HL-60 (cell line): ENCODE results near the gene MAD1L1.

Experiments used
- DNase-seq, 2 experiments: peaks; one replicate each; pipeline ENCODE4 v3.0.0-alpha.2; 2010 to 2020; ENCODE audit warnings: low read depth in 1 of 2, low spot score in 1 of 2
- H3K27ac ChIP-seq: fragments of 250-450 bp; sonication (Bioruptor Pico); replicated peaks from 2 replicates; pipeline ENCODE4 v1.5.1; 2020; ENCODE audit warnings: mild to moderate bottlenecking, moderate library complexity
- H3K27me3 ChIP-seq: fragments of 250-450 bp; sonication (Bioruptor Pico); 2 replicates; pipeline ENCODE4 v1.5.1; 2021; ENCODE audit warnings: mild to moderate bottlenecking, moderate library complexity; ENCODE audit not compliant: insufficient read depth, poor library complexity, severe bottlenecking
- H3K4me3 ChIP-seq: replicated peaks from 2 replicates; pipeline ENCODE4 v1.5.1; 2011; ENCODE audit warnings: mild to moderate bottlenecking, control low read depth, low read length; ENCODE audit not compliant: insufficient read depth
- GABPA ChIP-seq: IDR thresholded peaks from 2 replicates; pipeline ENCODE4 v1.6.1; 2012; ENCODE audit warnings: low read depth
- POLR2AphosphoS5 ChIP-seq: IDR thresholded peaks from 2 replicates; pipeline ENCODE4 v1.6.1; 2012; ENCODE audit warnings: low read depth
- SPI1 ChIP-seq: IDR thresholded peaks from 2 replicates; pipeline ENCODE4 v1.6.1; 2012; ENCODE audit warnings: low read depth, mild to moderate bottlenecking, borderline replicate concordance
- TF ChIP-seq, protein P1 (sequence below): IDR thresholded peaks from one replicate; pipeline ENCODE4 v1.5.1; 2011; ENCODE audit warnings: low read length, control low read depth, inconsistent platforms; ENCODE audit not compliant: insufficient read depth
- TF ChIP-seq, protein P2 (sequence below): IDR thresholded peaks from 2 replicates; pipeline ENCODE4 v1.6.1; 2012; ENCODE audit warnings: low read depth; ENCODE audit not compliant: insufficient replicate concordance

MAD1L1 gene

DNA sequence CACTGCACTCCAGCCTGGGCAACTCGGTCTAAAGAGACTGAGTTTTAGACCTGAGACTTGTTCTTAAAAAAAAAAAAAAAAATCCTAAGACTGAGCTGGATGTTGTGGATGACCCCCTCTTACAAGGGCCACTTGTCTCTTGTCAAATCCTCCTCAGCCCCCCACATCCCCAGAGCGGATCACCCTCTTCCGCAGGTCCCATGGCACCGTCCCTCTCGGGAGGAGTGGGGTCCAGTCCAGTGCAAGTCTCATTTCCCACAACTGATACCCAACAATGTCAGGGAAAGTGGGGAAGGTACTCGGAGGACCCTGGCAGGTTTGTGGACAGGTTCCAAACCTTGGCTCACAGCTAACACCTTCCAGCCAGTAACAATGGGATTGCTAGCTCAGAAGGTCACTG lies 462.4 kb downstream of the MAD1L1 start:
- Histone ChIP-seq H3K4me3 (no peak overlapping the region), H3K27me3 (no peaks in the 10 kb centered on the region), H3K27ac (no peak overlapping the region)
- TF ChIP-seq, protein P1, sequence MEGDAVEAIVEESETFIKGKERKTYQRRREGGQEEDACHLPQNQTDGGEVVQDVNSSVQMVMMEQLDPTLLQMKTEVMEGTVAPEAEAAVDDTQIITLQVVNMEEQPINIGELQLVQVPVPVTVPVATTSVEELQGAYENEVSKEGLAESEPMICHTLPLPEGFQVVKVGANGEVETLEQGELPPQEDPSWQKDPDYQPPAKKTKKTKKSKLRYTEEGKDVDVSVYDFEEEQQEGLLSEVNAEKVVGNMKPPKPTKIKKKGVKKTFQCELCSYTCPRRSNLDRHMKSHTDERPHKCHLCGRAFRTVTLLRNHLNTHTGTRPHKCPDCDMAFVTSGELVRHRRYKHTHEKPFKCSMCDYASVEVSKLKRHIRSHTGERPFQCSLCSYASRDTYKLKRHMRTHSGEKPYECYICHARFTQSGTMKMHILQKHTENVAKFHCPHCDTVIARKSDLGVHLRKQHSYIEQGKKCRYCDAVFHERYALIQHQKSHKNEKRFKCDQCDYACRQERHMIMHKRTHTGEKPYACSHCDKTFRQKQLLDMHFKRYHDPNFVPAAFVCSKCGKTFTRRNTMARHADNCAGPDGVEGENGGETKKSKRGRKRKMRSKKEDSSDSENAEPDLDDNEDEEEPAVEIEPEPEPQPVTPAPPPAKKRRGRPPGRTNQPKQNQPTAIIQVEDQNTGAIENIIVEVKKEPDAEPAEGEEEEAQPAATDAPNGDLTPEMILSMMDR = no peak
- TF ChIP-seq, protein P2, sequence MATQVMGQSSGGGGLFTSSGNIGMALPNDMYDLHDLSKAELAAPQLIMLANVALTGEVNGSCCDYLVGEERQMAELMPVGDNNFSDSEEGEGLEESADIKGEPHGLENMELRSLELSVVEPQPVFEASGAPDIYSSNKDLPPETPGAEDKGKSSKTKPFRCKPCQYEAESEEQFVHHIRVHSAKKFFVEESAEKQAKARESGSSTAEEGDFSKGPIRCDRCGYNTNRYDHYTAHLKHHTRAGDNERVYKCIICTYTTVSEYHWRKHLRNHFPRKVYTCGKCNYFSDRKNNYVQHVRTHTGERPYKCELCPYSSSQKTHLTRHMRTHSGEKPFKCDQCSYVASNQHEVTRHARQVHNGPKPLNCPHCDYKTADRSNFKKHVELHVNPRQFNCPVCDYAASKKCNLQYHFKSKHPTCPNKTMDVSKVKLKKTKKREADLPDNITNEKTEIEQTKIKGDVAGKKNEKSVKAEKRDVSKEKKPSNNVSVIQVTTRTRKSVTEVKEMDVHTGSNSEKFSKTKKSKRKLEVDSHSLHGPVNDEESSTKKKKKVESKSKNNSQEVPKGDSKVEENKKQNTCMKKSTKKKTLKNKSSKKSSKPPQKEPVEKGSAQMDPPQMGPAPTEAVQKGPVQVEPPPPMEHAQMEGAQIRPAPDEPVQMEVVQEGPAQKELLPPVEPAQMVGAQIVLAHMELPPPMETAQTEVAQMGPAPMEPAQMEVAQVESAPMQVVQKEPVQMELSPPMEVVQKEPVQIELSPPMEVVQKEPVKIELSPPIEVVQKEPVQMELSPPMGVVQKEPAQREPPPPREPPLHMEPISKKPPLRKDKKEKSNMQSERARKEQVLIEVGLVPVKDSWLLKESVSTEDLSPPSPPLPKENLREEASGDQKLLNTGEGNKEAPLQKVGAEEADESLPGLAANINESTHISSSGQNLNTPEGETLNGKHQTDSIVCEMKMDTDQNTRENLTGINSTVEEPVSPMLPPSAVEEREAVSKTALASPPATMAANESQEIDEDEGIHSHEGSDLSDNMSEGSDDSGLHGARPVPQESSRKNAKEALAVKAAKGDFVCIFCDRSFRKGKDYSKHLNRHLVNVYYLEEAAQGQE = no peak
- no peak for DNase-seq

DNA sequence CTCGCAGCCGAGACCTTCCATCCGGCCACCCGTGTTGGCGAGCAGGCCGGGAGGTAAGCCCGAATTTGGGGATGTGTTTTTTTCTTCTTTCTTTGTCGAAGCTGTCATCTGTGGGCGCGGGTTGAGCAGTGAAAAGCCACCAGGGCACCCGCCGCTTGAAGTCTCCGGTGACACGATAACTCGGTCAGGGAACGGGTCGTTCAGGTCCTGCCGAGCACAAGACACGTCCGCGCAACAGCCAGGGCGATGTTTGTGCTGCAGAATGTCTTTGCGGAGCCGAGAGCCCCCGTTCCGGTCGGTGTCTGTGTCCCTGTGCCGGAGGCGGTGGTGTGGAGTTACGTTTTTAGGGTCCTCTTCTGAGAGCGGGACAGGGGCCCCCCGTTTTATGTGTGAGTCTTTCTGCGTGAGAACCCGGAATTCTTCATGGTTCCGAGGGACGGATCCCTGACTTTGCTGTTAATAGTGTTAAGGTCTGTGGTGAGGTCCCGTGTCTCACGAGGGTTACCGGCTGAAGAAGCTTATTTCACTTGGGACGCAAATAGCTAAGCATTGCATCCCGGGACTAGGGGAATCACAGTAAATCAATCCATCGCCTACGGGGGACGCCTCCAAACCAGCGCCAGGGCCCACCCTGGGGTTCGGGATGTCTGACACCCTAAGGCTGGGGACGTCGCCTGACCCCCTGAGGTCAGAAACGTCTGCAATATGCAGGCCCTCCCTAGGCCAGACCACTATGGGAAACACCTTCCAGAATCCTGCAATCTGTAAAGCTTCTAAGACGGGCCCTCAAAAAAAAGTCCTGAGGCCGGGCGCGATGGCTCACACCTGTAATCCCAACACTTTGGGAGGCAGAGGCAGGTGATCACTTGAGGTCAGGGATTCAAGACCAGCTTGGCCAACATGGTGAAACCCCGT lies 463.2 kb downstream of the MAD1L1 start:
- Histone ChIP-seq H3K4me3 (no peak overlapping the region), H3K27ac (no peak overlapping the region), H3K27me3 (no peaks in the 10 kb centered on the region)
- no peak for TF ChIP-seq GABPA
- TF ChIP-seq, protein P2 = no peak
- TF ChIP-seq, protein P1 = no peak
- TF ChIP-seq POLR2AphosphoS5 = no peak
- TF ChIP-seq SPI1 = no peak
- no peak for DNase-seq

DNA sequence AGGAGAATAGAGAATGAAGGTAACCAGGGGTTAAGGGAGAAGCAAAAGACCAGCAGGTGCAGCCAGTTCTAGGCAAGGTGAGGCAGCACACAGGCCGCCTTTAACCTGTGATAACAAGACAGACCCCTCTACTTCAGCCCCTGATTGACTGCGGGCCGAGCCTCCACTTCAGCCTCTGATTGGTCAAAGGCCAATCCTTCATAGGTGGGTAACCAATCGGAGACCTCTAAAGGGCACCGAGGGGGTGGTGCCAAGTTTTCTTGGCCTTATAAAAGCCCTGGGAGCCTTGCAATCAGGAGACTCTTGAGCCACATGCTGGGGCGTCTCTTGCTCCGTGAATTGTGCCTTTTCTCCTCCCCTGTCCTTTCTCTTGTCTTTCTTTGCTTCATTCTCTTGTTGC lies 463.9 kb downstream of the MAD1L1 start:
- DNase-seq = no peak
- H3K27me3 ChIP-seq = no peaks in the 10 kb centered on the region
- TF ChIP-seq, protein P2 = no peak
- TF ChIP-seq SPI1 (no peak), GABPA (no peak), POLR2AphosphoS5 (no peak)
- TF ChIP-seq, protein P1 = no peak
- no peak overlapping the region for H3K27ac ChIP-seq
- H3K4me3 ChIP-seq = no peak overlapping the region
